H1 (cell line): ENCODE measurements around the gene EPHA6. TPM values are rescaled to one million over a fixed set of nuclear protein-coding genes. Genes with fewer than 3 reads are reported as not detected.

Experiments used
- CTCF ChIA-PET: fragments of 300-600 bp; sonication (Branson Sonifier 250); formaldehyde crosslinking; loops from one replicate; lab custom pipeline; 2021; ENCODE audit not compliant: partially characterized antibody; lab: Charles Lee
- POLR2A ChIA-PET: fragments of 300-600 bp; sonication (Branson Sonifier 250); formaldehyde crosslinking; loops from one replicate; lab custom pipeline; 2021; ENCODE audit warnings: inconsistent platforms; ENCODE audit not compliant: partially characterized antibody; lab: Charles Lee
- DNase-seq, 2 experiments: peaks; one replicate each; pipeline versions ENCODE4 v3.0.0 to v3.0.0-alpha.2; 2010 to 2022; ENCODE audit warnings: low spot score in 2 of 2, low read depth in 1 of 2, mixed read lengths in 1 of 2
- FAIRE-seq: peaks from 2 replicates; lab custom pipeline; 2011; peaks lifted over from hg19 to GRCh38; lab: Jason Lieb, UNC
- H2AFZ ChIP-seq: 2 replicates; pipeline ENCODE4 v1.8.1; 2012; ENCODE audit warnings: low read length, inconsistent platforms
- H2AK5ac ChIP-seq: 2 replicates; pipeline ENCODE4 v1.6.1; 2013; ENCODE audit warnings: low read depth, low read length
- H2BK120ac ChIP-seq: replicated peaks from 2 replicates; pipeline ENCODE3; 2013; ENCODE audit warnings: low read depth, low read length, inconsistent platforms
- H2BK12ac ChIP-seq: 2 replicates; pipeline ENCODE4 v1.6.1; 2013; ENCODE audit warnings: low read depth, low read length
- H2BK15ac ChIP-seq: 2 replicates; pipeline ENCODE4 v1.6.1; 2013; ENCODE audit warnings: low read length
- H2BK20ac ChIP-seq: 2 replicates; pipeline ENCODE4 v1.6.1; 2013; ENCODE audit warnings: low read length
- H2BK5ac ChIP-seq: 2 replicates; pipeline ENCODE4 v1.6.1; 2013; ENCODE audit warnings: low read depth, low read length
- H3K14ac ChIP-seq: 2 replicates; pipeline ENCODE4 v1.6.1; 2013; ENCODE audit warnings: inconsistent platforms; ENCODE audit not compliant: insufficient read length
- H3K18ac ChIP-seq: 2 replicates; pipeline ENCODE4 v1.6.1; 2013; ENCODE audit warnings: low read length; ENCODE audit errors: extremely low read depth
- H3K23ac ChIP-seq: 2 replicates; pipeline ENCODE4 v1.6.1; 2013; ENCODE audit warnings: inconsistent platforms; ENCODE audit not compliant: insufficient read length
- H3K23me2 ChIP-seq: 2 replicates; pipeline ENCODE4 v1.6.1; 2013; ENCODE audit warnings: low read depth, low read length
- H3K27ac ChIP-seq: 2 replicates; pipeline ENCODE4 v1.6.1; 2011; ENCODE audit warnings: low read depth, low read length, inconsistent platforms
- H3K27me3 ChIP-seq, 4 experiments: replicated peaks in 1 of 4; 1 replicate in 1 of 4; 2 replicates in 3 of 4; pipeline versions ENCODE4 v1.6.1 to v1.8.1; 2011 to 2013; ENCODE audit warnings: low read length in 3 of 4, mild to moderate bottlenecking in 3 of 4, inconsistent platforms in 2 of 4, mixed read lengths in 2 of 4, moderate library complexity in 1 of 4; ENCODE audit not compliant: control insufficient read depth in 3 of 4, insufficient read depth in 3 of 4; ENCODE audit errors: extremely low read depth in 1 of 4
- H3K36me3 ChIP-seq, 4 experiments: 2 replicates each; pipeline versions ENCODE4 v1.6.1 to v1.8.1; 2011 to 2013; ENCODE audit warnings: mild to moderate bottlenecking in 4 of 4, low read length in 3 of 4, moderate library complexity in 2 of 4, control low read depth in 1 of 4, inconsistent platforms in 1 of 4; ENCODE audit not compliant: insufficient read depth in 4 of 4, control insufficient read depth in 2 of 4
- H3K4ac ChIP-seq: replicated peaks from 2 replicates; pipeline ENCODE3; 2013; ENCODE audit warnings: low read length, low read depth, mixed read lengths, inconsistent platforms; ENCODE audit not compliant: insufficient read length
- H3K4me1 ChIP-seq, 4 experiments: replicated peaks in 1 of 4; 1 replicate in 1 of 4; 2 replicates in 3 of 4; pipeline versions ENCODE4 v1.6.1 to v1.8.1; 2011 to 2013; ENCODE audit warnings: low read length in 3 of 4, inconsistent platforms in 2 of 4, mixed read lengths in 1 of 4; ENCODE audit not compliant: insufficient read depth in 4 of 4, control insufficient read depth in 3 of 4
- H3K4me2 ChIP-seq, 2 experiments: 2 replicates each; pipeline versions ENCODE4 v1.6.1 to v1.8.1; 2011 to 2013; ENCODE audit warnings: low read depth in 2 of 2, low read length in 2 of 2, control low read depth in 1 of 2, inconsistent platforms in 1 of 2, mild to moderate bottlenecking in 1 of 2; ENCODE audit not compliant: insufficient read depth in 1 of 2
- H3K4me3 ChIP-seq, 4 experiments: fragments of 200-600, 300-600 bp in 1 of 4; sonication (generic), shearing (Covaris generic), sonication (Bioruptor Twin) in 1 of 4; 2 replicates each; pipeline versions ENCODE4 v1.5.1 to v1.8.1; 2011 to 2016; ENCODE audit warnings: low read length in 4 of 4, low read depth in 3 of 4, control low read depth in 2 of 4, inconsistent platforms in 2 of 4, mild to moderate bottlenecking in 2 of 4, mixed read lengths in 1 of 4, moderate library complexity in 1 of 4; ENCODE audit not compliant: insufficient read depth in 2 of 4; ENCODE audit errors: extremely low read depth in 1 of 4
- H3K56ac ChIP-seq: replicated peaks from 2 replicates; pipeline ENCODE3; 2013; ENCODE audit warnings: low read depth, mild to moderate bottlenecking, mixed read lengths, low read length, inconsistent platforms; ENCODE audit not compliant: insufficient read length
- H3K79me1 ChIP-seq: 2 replicates; pipeline ENCODE4 v1.6.1; 2013; ENCODE audit warnings: low read depth, low read length, control low read depth
- H3K79me2 ChIP-seq, 2 experiments: 2 replicates each; pipeline versions ENCODE4 v1.6.1 to v1.8.1; 2012 to 2013; ENCODE audit warnings: low read length in 2 of 2, mild to moderate bottlenecking in 2 of 2, inconsistent platforms in 1 of 2; ENCODE audit not compliant: insufficient read depth in 2 of 2, control insufficient read depth in 1 of 2
- H3K9ac ChIP-seq, 4 experiments: replicated peaks in 1 of 4; 1 replicate in 1 of 4; 2 replicates in 3 of 4; pipeline versions ENCODE4 v1.6.1 to v1.8.1; 2011 to 2013; ENCODE audit warnings: low read depth in 3 of 4, low read length in 3 of 4, control low read depth in 2 of 4, mild to moderate bottlenecking in 2 of 4, moderate library complexity in 2 of 4, inconsistent platforms in 1 of 4; ENCODE audit errors: extremely low read depth in 1 of 4
- H3K9me3 ChIP-seq, 2 experiments: 2 replicates each; pipeline versions ENCODE4 v1.6.1 to v1.8.1; 2012 to 2013; ENCODE audit warnings: mild to moderate bottlenecking in 2 of 2, moderate library complexity in 2 of 2, control low read depth in 1 of 2, inconsistent platforms in 1 of 2, low read depth in 1 of 2, low read length in 1 of 2, mixed read lengths in 1 of 2; ENCODE audit not compliant: insufficient read depth in 2 of 2
- H4K20me1 ChIP-seq, 2 experiments: replicated peaks in 1 of 2; 2 replicates each; pipeline versions ENCODE3 to v1.8.1; 2011 to 2013; ENCODE audit warnings: inconsistent platforms in 2 of 2, low read length in 2 of 2, mild to moderate bottlenecking in 1 of 2; ENCODE audit not compliant: insufficient read depth in 2 of 2, control insufficient read depth in 1 of 2
- H4K5ac ChIP-seq: 2 replicates; pipeline ENCODE4 v1.6.1; 2013; ENCODE audit warnings: low read length, low read depth, mixed read lengths, inconsistent platforms; ENCODE audit not compliant: insufficient read length
- H4K8ac ChIP-seq: 2 replicates; pipeline ENCODE4 v1.8.0; 2013; ENCODE audit warnings: mild to moderate bottlenecking, moderate library complexity, low read length, inconsistent platforms; ENCODE audit not compliant: insufficient read depth; ENCODE audit errors: extremely low read depth
- H4K91ac ChIP-seq: replicated peaks from 2 replicates; pipeline ENCODE3; 2013; ENCODE audit warnings: low read length, mixed read lengths, inconsistent platforms; ENCODE audit not compliant: insufficient read length
- ASH2L ChIP-seq: fragments of 200-600, 300-600 bp; sonication (generic); IDR thresholded peaks from one replicate; pipeline ENCODE4 v1.7.1; 2017; ENCODE audit warnings: low read length
- BCL11A ChIP-seq, 2 experiments: IDR thresholded peaks; one replicate each; pipeline ENCODE4 v1.6.1; 2011; ENCODE audit warnings: low read depth in 2 of 2, low read length in 2 of 2, mild to moderate bottlenecking in 2 of 2
- CTBP2 ChIP-seq: IDR thresholded peaks from 2 replicates; pipeline ENCODE4 v1.7.0; 2011; ENCODE audit warnings: borderline replicate concordance, mild to moderate bottlenecking, moderate library complexity, mixed read lengths, low read length; ENCODE audit not compliant: insufficient read depth, insufficient read length
- EZH2 ChIP-seq: fragments of 200-600 bp; sonication (generic); IDR thresholded peaks from 2 replicates; pipeline ENCODE4 v1.7.1; 2012; ENCODE audit warnings: low read depth, mild to moderate bottlenecking, moderate library complexity, low read length, inconsistent platforms; ENCODE audit not compliant: severe bottlenecking
- POLR2AphosphoS5 ChIP-seq: IDR thresholded peaks from 2 replicates; pipeline ENCODE4 v1.6.1; 2011; ENCODE audit warnings: low read depth, low read length
- POU5F1 ChIP-seq: IDR thresholded peaks from 2 replicates; pipeline ENCODE4 v1.6.1; 2011; ENCODE audit warnings: low read depth, mild to moderate bottlenecking, low read length, moderate library complexity
- RNF2 ChIP-seq: fragments of 200-900, 300-1000 bp; sonication (generic); IDR thresholded peaks from 2 replicates; pipeline ENCODE4 v1.7.1; 2016; ENCODE audit warnings: borderline replicate concordance, low read depth, mild to moderate bottlenecking, antibody characterized with exemption, low read length; ENCODE audit not compliant: poor library complexity, severe bottlenecking; ENCODE audit errors: missing control alignments
- SIRT6 ChIP-seq: IDR thresholded peaks from one replicate; pipeline ENCODE4 v1.7.1; 2012; ENCODE audit warnings: low read length, inconsistent platforms
- SIX5 ChIP-seq: IDR thresholded peaks from 2 replicates; pipeline ENCODE4 v1.6.1; 2011; ENCODE audit warnings: mild to moderate bottlenecking, low read depth, low read length
- TAF1 ChIP-seq: IDR thresholded peaks from 2 replicates; pipeline ENCODE4 v1.6.1; 2011; ENCODE audit warnings: mild to moderate bottlenecking, low read depth, low read length
- WGBS, 2 experiments: shearing (Covaris generic) in 1 of 2; methylation state at CpG; one replicate each; pipeline versions ENCODE4 v1.1.6 to v1.1.7; 2013 to 2015; ENCODE audit warnings: low lambda C conversion rate in 2 of 2, mixed read lengths in 2 of 2, inconsistent platforms in 1 of 2, low coverage in 1 of 2, missing lambda C conversion rate in 1 of 2; ENCODE audit not compliant: insufficient replicate concordance in 2 of 2, insufficient coverage in 1 of 2, insufficient read length in 1 of 2; ENCODE audit errors: extremely low coverage in 1 of 2, missing lambda C conversion rate in 1 of 2; 5-methylcytosine and 5-hydroxymethylcytosine counted together
- polyA plus RNA-seq, 7 experiments: library from polyadenylated mRNA; depleted of rRNA in 3 of 7; stranded (reverse) in 5 of 7; unstranded in 2 of 7; fragments of >200 nt in 5 of 7; fragments of 200-250 nt in 2 of 7; gene quantifications; 1 replicate in 5 of 7; 2 replicates in 1 of 7; 4 replicates in 1 of 7; pipeline versions ENCODE4 v1.2.1 to v1.2.3, GENCODE V29; 2011 to 2013; ENCODE audit warnings: missing spikeins in 2 of 7, mixed read lengths in 2 of 7
- total RNA-seq: library from RNA; stranded (reverse); fragmentation: NEBNext Ultra II Directional; extraction: Animal tissue kit (Norgen Biotek cat#: 25700); gene quantifications from 2 replicates; pipeline ENCODE4 v1.2.1, GENCODE V29; 2021
- TF ChIP-seq, protein P1 (sequence below): IDR thresholded peaks from 2 replicates; pipeline ENCODE4 v1.6.1; 2012; ENCODE audit warnings: inconsistent platforms
- TF ChIP-seq, protein P2 (sequence below): IDR thresholded peaks from 2 replicates; pipeline ENCODE4 v1.6.1; 2012; ENCODE audit warnings: inconsistent platforms

Gene EPHA6
- total and polyA plus RNA-seq, 2 of the 8 experiments (the other 6 are each of a cell fraction or from before 2014, with no cell fraction given) = 0.83 to 3.2 TPM

GRCh38 chr3:96931119-96931862 is 116.9 kb downstream of the EPHA6 start:
- H2BK120ac ChIP-seq = no peak overlapping the region
- H3K79me1 ChIP-seq = no peaks in the 10 kb centered on the region
- 88% methylated on average over 3 of the region's 3 CpGs; no CpG with 5 or more reads in 1 of the 2 experiments for WGBS, 2 experiments
- CTCF ChIA-PET = interaction anchor here (0.6 kb wide), 1 partner anchor 208 kb away, joined by 3 read pairs; no protein-coding TSS in a partner anchor
- H3K23me2 ChIP-seq = no peaks in the 10 kb centered on the region
- H3K4me2 ChIP-seq = no peak overlapping the region
- no peak overlapping the region for H3K4me3 ChIP-seq
- H3K56ac ChIP-seq = no peak overlapping the region
- H3K4me1 ChIP-seq = no peaks in the 10 kb centered on the region
- H3K9me3 ChIP-seq = peaks cover 10 to 13% of the 10 kb centered on the region in 2 experiments; a peak in 3 of 4 replicates
- no peak overlapping the region for H2BK20ac ChIP-seq
- no peak overlapping the region for H4K91ac ChIP-seq
- no peak overlapping the region for H4K5ac ChIP-seq
- POLR2A ChIA-PET = no interaction called here
- no peak overlapping the region for H2AK5ac ChIP-seq
- H3K9ac ChIP-seq = no peak overlapping the region
- H2BK12ac ChIP-seq = no peak overlapping the region
- H3K18ac ChIP-seq = no peak overlapping the region
- H2BK5ac ChIP-seq = no peak overlapping the region
- no peaks in the 10 kb centered on the region for H3K79me2 ChIP-seq
- no peak overlapping the region for H2AFZ ChIP-seq
- H3K14ac ChIP-seq = no peak overlapping the region
- no peak for DNase-seq
- no peaks in the 10 kb centered on the region for H3K27me3 ChIP-seq
- H4K20me1 ChIP-seq = no peaks in the 10 kb centered on the region
- no peaks in the 10 kb centered on the region; a peak in 2 of 8 replicates for H3K36me3 ChIP-seq
- FAIRE-seq = no peak
- H3K23ac ChIP-seq = no peak overlapping the region
- H4K8ac ChIP-seq = no peak overlapping the region
- no peak overlapping the region for H3K4ac ChIP-seq
- H3K27ac ChIP-seq = no peak overlapping the region
- no peak overlapping the region for H2BK15ac ChIP-seq
- TF ChIP-seq EZH2 (no peak), POU5F1 (no peak), SIRT6 (no peak), BCL11A (IDR thresholded peaks at IDR 0.05; ENCODE audit: low read depth in 2 of 2, low read length in 2 of 2) (no peak), TAF1 (no peak), RNF2 (no peak), POLR2AphosphoS5 (no peak), CTBP2 (no peak), ASH2L (no peak), SIX5 (no peak)
- TF ChIP-seq, protein P1, sequence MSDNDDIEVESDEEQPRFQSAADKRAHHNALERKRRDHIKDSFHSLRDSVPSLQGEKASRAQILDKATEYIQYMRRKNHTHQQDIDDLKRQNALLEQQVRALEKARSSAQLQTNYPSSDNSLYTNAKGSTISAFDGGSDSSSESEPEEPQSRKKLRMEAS = no peak
- TF ChIP-seq, protein P2, sequence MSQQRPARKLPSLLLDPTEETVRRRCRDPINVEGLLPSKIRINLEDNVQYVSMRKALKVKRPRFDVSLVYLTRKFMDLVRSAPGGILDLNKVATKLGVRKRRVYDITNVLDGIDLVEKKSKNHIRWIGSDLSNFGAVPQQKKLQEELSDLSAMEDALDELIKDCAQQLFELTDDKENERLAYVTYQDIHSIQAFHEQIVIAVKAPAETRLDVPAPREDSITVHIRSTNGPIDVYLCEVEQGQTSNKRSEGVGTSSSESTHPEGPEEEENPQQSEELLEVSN = no peak
